Tibial nerve (tissue), 3 donors: ENCODE measurements around the gene GRIK4.

Experiments used
- CTCF ChIP-seq, 5 experiments: fragments of 200-600 bp in 3 of 5; fragments of 450-650 bp in 2 of 5; sonication (generic) in 3 of 5; IDR thresholded peaks; one replicate each; pipeline ENCODE4 v1.5.1; 2016 to 2019; ENCODE audit warnings: antibody characterized with exemption in 5 of 5, mild to moderate bottlenecking in 3 of 5, moderate library complexity in 2 of 5
- POLR2A ChIP-seq, 2 donors: fragments of 450-650 bp; IDR thresholded peaks; one replicate each; pipeline ENCODE4 v1.6.1; 2017; ENCODE audit warnings: antibody characterized with exemption in 2 of 2, mild to moderate bottlenecking in 2 of 2, moderate library complexity in 2 of 2

GRCh38 chr11:120883404-120884080, 372.0 kb downstream of the GRIK4 start:
- TF ChIP-seq POLR2A (IDR thresholded peaks at IDR 0.05) (no peak), CTCF (IDR thresholded peaks at IDR 0.05) (no peak)
